Renal pelvis (tissue), 4 donors: ENCODE data around the gene GRM5. TPM values are rescaled to one million over a fixed set of nuclear protein-coding genes. Genes with fewer than 3 reads are reported as not detected.
"Not testable (repeated sequence)": the region's sequence is repeated elsewhere in the genome, so short reads cannot be mapped to it uniquely, and the experiment has no call there.

Experiments
- DNase-seq: peaks from one replicate; pipeline ENCODE4 v3.0.0-alpha.2; 2013
- polyA plus RNA-seq, 3 donors: library from polyadenylated mRNA; unstranded; fragments of 120-200 nt; gene quantifications; one replicate each; pipeline ENCODE4 v1.2.1, GENCODE V29; 2013; ENCODE audit not compliant: insufficient read length in 3 of 3

The GRM5 gene
- polyA plus RNA-seq, 3 donors, result 0.21 to 0.47 (median 0.23) TPM

DNA sequence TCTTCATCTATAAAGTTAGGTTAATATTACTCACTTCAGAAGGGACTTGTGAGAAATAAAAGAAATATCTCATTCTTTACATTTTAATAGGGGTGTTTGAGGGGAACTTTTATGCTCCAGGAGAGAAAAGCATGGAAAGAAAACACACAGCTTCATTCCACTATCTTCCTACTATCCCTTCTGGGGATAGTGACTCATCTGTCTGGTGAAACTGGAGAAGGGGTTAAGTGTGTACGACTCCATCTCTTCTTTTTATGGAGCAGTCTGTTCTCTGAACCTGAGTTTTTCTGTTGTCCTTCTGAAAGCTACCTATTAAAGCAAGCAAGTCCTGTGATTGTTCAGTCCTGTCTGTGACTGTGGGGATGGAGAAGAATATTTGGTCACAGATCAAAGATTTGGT, 227.6 kb downstream of the GRM5 start:
- DNase-seq, result not testable (repeated sequence)

DNA sequence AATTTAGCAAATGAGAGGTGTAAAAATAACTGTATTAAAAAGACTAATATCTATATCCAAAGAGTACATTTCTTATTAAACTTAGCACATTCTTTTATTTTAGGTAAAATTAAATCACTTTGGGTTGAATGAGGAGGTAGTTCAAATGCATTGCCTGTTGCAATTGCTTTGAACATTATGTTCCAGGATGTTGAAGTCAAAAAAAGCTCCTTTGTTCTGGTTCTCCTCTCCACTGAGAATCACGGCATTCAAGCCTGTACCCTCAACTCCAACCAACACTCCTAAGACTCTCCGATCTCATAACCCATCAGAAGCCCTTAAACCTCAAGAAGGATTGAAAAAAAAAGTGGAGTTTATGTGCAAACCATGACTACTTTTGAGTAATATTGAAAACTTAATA, 230.1 kb downstream of the GRM5 start:
- DNase-seq, result not testable (repeated sequence)

DNA sequence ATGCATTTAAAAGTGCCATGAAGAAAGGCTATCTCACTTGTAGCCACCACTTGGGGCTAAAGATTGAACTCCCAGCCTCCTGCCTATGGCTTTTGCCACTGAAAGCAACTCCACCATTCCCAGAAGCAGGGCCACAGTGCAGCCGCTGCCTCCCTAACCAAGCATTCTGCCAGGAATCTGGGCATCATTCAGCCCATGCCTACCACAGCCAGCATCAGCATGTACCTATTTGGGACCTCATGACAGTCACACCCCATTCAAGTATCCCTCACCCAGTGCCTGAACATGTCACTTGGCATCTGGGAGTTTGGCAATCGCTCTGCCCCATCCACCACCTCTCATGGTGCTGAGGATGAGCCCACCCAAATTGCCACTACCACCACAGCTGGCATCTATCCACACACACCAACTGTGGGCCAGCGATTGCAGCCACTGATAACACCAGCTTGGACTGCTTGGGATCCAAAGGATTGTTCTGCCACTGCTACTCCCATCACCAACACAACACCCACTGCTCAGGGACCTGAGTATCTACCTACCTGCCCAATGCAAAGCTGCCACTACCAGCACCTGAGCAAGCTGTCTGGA, 234.4 kb downstream of the GRM5 start:
- no peak for DNase-seq

DNA sequence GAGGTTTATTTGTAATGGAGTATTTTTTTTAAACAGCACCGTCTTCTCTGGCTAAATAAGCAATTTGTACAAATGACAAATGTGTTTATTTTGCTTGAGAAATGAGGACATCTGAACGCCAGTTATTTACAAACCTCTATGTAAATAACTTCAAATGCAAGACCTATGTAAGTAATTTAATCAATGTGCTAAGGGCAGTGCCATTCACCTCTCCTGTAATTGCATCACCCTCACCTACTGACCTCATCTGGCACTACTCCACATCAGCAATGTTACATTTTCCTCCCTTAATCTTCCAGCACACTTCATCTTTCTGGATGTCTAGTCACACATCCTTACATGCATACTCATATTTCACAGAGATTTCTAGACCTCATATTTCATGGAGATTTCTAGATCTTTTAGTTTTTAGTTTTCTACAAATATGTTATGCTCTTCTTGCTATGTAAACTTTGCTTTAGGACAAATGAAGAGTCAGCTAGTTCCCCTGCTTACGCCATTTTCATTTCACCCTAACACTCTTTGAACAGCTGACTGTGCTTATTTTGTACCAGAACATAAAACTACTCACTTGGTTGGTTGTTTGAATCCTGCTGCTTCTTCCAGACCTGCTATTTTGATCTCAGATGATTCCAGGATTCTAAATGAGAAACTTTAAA, 238.6 kb downstream of the GRM5 start:
- DNase-seq, result no peak

DNA sequence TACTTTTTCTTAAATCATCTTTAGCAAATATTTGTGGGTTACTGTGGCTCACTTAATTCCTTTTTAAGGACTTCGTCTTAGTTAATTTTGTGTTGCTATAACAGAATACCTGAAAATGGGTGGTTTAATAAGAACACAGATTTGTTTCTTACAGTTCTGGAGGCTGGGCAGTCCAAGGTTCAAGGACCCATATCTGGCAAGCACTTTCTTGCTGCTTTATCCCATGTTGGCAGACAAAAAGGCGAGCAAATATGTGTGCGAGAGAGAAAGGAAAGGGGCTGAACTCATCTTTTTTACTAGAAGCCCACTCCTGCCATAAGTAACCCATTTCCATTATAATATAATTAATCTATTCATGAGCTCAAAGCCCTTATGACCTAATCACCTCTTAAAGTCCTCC, 246.2 kb downstream of the GRM5 start:
- no peak for DNase-seq

DNA sequence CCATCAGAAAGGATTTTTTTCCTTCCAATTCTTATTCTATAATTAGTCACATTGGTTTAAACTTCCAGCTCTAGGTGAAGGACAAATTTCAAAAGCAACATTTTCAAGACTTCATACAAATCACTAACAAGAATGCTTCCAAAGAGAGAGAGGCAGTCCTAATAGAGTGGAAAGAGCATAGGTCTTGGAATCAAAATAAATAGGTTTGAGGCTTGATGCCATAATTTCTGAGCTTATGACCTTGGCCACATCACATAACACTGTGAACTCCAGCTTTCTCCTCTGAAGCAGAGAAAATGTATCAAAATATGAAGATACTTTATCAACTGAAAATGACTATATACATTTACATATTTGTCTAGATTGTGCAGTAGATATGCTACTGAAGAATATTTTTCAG, 246.8 kb downstream of the GRM5 start:
- no peak for DNase-seq

DNA sequence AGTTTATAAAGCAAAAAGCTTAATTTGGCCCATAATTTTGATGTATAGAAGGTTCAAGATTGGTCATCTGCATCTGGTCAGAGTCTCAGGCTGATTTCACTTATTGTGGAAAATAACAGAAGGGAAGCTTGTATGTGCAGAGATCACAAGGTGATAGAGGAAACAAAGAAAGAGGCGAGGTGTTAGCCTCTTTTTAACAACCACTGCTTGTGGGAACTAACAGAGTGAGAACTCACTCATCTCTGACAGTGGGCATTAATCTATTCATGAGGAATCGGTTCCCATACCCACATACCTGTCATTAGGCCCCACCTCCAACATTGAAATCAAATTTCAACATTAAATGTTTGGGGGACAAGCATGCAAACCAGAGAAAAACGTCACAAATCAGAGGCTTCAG, 250.3 kb downstream of the GRM5 start:
- no peak for DNase-seq

DNA sequence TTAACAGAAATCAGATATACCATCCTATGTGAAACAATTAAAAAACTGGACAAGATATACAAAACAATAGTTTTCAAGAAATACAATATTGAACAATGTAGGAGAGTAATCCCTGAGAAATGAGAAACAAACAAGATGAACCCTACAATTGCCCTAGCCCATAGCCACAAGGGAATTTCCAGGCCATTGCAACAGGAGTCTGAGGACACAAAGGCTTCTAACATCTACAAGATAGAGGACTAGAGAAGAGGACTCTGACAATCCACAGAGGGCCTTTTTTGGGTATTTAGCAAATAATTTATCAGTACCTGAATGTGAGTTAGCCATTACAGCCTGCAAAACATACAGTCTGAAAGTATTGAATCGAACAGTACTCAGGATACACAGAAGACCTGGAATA, 251.7 kb downstream of the GRM5 start:
- no peak for DNase-seq

DNA sequence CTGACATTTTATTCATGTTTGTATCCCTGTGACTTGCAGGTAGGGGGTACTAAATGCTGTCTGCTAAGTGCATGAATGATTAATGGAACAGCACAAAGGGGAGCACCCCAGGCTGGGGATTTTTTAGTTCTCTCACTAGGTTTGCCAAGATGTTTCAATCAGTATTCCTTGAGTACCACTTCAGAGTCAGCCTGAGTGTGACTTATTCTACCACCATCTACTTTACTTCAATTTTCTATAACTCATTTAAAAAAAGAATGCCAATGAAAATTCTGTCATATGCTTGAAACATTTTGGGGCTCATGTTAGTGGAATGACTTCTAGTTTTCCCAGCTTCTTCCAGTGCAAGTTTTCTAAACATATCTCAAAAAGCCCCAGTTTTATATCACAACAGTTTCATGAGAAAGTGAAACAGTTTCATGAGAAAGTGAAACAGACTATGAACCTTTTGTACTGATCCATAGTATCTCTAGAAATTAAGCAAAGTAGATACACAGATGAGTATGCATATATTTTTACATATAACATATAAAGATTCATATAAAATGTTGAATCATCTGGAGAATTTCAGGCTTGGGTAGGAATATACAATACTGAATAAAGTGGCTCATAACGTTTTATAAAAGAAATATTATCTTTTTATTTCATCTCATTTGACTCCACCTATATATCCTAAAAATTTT, 252.4 kb downstream of the GRM5 start:
- no peak for DNase-seq

DNA sequence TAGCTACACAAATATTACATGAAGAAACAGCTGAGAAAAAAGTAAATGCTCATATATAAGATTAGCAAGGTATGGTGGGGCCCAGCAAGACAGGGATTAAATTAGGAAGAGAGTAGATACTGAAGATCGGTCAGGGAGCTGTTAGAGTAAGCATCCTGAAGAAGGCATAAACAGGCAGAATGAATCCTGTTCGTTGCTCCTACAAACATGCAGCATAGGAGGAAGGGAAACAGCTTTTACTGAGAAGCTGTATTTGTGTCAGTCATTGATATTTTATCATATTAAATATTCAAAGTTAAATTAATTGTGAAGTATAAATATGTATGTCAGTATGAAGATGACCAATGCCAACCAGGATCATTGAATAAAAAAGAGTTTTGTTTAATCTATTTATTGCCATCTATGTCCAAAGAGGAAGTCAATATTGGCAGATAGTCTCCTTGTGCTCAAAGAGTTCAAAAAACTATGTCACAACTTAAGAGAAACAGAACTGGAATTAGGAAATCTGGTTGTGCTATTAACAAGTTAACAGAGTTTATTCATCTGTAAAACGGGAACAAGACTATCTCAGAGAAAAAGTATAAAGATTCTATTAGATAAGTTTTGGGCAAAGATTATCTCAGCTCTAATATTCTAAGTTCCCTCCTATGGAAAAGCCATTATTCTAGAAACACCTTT, 255.2 kb downstream of the GRM5 start:
- no peak for DNase-seq

DNA sequence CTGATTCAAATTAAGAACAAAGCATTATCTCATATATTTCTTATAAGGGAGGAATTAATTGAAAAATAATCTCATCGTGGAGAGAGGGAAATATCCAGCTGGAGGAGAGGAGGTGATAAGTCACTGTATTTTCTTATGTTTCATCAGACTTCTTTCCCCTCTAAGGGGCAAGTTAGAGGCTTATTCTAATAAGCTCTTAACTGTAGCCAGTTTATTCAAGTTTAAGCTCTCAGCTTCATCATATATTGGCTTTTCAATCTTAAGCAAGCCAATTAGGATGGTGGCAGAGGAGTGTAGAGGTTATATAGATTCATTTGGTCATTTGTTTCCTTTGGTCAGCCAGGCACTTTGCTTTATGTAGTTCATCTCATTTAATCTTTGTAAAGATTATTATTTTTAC, 256.7 kb downstream of the GRM5 start:
- DNase-seq, result no peak

DNA sequence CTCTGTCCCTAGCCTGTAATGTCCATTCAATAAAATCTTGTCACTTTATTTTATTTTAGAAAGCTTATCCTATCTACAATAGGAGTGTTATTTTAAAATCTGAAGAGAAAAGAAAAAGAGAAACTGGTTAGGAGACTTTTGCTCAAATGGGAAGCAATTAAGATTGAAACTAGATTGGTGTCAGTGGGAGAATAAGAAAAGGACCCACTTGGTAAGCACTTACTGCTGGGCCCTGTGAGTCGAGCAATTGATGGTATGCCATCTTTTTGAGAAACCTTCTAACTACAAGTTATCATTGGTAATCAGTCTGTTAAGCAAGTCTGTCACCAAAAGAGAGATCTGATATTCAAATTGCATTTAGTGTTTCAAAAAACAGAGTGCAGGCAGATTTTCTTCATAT, 258.4 kb downstream of the GRM5 start:
- DNase-seq, result no peak

DNA sequence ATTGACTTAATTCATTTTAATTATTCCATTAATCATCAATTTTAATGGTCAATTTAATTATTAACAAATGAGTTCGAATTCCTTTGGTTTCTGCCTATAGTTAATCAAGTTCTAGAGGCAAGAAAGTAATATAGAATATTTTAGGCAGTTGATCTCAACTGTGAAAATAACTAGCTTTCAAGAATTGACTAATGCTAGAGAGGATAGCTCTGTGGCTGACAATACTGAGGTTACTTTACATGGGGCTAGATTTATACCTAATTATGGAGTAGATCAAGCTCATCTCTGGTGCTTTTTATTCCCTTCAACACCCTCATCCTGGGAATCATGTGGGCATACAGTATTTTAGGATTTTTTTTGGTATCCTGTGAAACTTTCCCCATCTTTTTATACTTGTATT, 259.4 kb downstream of the GRM5 start:
- no peak for DNase-seq

DNA sequence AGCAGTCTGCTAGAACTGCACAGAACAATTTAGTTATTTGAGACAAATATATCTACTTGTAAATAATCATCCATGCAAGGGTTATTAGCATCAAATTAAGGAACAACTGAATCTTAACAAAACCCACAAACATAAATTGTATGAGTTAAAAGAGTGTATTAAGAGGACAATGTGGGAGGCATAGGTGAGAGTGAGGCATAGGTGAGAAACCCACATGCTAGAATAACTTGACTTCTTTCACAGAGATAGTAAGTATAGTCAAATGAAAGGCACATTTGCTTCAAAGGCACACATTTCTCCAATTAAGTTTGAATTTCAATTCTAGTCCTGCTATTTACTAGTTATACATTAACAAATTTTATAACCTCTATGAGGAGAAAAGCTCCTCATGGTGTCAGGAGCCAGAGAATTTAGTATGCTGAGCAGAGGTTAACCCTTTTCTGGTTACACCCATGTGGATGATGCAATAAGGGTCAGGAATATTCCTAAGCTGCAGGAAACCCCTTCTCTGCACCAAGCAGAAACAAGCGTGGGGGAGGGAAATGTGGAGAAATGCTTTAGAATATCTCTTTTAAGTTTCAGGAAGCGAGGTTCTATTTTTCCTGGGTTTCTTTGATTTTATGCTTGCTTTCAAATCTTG, 264.2 kb downstream of the GRM5 start:
- DNase-seq, result no peak

DNA sequence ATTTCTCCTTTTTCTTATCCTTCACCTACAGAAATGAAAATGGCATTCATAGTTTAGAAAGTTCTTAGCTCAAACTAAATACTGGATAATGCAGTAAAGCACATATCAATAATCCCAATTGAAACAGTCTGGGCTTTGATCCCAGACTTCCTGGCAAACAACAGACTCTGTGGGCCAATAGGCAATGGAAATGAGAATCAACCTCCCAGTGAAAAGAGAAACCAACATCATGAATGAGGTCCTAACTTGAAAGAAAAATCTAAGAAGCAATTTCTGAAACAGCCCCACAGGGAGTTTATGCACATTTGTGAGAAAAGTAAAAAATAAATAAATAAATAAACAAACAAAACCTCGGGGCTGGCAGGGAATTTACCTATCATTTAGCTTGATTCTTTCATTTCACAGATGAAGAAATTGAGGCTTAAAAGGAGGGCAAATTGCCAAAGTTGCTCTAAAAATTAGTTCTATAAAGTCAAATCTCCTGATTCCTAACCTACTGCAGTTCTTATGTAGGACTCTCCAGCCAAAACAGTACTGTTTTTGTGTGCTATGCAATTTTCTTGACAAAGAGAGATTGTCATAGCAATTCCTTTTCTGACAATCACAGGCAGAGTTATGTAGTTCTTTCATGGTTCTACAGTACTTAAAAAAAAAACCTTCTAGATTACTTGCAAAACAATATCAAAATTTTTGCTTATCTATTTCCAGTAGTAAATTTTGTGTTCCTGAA, 265.8 kb downstream of the GRM5 start:
- DNase-seq, result no peak

DNA sequence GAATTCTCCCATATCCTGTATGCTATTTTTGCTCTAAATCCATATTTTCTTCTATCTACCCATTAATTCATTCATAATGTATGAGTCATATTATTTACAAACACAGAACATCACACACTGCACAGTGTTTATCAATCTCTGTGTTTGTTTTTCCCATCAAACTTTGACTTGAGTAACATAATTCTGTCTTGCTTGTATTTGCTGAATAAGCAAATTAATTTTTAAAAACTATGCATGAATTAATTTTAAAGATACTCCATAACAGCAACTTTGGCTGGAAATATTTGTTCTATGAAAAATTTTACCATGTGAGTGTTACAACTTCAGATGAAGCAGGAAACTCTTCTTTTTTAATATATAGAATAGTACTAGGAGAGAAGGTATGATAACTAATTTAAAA, 275.6 kb downstream of the GRM5 start:
- no peak for DNase-seq

DNA sequence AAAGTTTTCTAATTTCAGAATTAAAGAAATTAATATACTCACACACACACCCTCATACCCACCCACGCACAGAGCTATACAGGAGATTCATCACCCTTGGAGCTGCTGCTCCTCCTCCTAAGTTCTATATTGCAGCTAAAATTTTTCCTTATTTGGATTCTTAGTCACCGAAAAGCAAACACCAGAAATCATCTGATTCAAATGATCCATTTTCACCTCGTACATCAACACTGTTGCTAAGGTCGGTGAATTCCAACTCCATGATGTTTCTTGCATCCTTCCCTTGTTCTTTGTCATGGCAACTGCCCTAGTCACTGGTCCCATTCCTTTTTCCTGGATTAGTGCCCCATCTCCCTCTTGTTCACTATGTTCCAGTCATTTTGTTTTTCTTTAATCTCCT, 286.2 kb downstream of the GRM5 start:
- DNase-seq, result no peak

DNA sequence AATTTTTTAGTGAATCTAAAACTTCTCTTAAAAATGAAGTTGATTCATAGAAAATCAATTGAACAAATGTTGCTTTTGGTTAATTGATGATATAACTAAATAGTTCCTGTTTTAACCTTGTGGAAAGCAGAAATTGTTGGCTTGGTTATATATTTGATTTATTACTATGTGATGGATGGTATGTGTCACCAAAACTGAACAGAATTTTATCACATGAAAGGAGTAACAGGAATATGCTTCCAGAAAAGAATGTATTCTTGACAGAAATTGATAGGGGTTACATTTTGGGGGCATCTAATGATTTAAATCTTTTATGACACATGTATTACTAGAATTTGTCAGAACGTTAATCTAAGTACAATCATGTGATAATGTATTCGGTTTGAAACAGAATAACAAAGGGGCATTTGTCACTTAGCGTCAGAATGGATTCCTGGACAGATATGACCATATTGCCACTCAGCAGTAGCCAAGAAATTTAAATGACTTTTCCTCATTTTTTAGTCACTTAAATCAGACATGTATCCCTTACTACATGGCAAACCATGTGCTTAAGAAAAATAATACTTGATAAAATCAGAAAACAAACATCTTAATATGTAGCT, 295.2 kb downstream of the GRM5 start:
- DNase-seq, result no peak

DNA sequence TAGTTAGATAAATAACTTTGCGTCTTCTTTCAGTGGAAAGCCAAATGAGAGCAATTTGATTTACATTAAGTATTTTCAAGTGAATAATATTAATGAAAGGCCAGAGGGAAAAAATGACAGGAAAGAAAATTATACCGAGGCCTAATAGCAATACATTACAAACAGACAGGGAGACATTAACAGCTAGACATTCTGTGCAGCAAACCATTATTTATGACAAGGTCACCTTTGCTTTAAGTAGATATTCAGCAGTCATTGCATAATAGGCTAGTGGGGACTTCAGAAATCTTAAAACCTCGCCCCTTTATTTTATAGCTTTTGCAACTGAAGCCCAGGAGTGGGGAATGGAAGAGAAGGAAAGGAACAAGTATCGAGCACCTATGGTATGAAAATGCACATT, 321.6 kb downstream of the GRM5 start:
- DNase-seq, result no peak

DNA sequence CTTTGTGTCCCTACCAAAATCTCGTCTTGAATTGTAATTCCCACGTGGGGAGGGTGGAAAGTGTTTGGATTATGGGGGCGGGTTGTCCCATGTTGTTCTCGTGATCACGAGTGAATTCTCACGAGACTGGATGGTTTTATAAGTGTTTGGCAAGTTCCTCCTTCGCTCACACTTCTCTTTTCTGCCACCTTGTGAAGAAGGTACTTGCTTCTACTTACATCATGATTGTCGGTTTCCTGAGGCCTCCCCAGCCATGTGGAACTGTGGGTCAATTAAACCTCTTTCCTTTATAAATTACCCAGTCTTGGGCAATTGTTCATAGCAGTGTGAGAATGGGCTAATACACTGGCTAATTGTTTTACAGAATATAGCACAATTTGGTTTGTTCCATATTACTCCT, 326.3 kb downstream of the GRM5 start:
- DNase-seq, result no peak

DNA sequence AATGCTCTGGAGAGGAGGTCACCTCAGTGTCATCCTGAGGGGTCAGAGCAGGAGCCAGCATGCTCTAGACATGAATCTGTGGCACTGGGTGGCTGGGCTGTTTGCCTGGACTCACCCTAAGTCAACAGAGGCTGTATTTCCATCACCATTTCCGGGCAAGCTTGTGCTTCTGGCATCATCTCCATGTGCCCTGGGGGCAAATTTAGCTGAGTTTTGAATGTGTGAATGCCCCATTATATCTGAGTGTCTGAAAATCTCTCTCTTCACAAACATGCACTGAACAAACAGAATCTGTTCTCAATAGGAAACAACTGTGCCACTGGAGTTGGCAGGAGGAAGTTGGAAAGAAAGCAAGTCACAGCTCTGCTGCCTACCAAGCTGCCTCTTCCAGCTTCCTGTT, 356.2 kb downstream of the GRM5 start:
- DNase-seq, result no peak
